Endothelial cell of umbilical vein (primary cell): Measurements from ENCODE around the gene PDE4B. TPM values are rescaled to one million over a fixed set of nuclear protein-coding genes. Genes with fewer than 3 reads are reported as not detected.
"Not testable (repeated sequence)": the region's sequence is repeated elsewhere in the genome, so short reads cannot be mapped to it uniquely, and the experiment has no call there.

Experiments used
- BruUV-seq: library from RNA; stranded (reverse); fragments of 400-500 nt; replicated peaks from 2 replicates; lab custom pipeline; 2021; lab: Mats Ljungman, UMichigan
- CTCF ChIA-PET: fragments of 300-600, 350-600 bp; sonication (Branson Sonifier 250); formaldehyde crosslinking; loops from one replicate; lab custom pipeline; 2021; ENCODE audit warnings: antibody characterized with exemption, inconsistent platforms; lab: Charles Lee
- POLR2A ChIA-PET: fragments of 300-600, 350-600 bp; sonication (Branson Sonifier 250); formaldehyde crosslinking; loops from one replicate; lab custom pipeline; 2021; ENCODE audit warnings: antibody characterized with exemption, inconsistent platforms; lab: Charles Lee
- DNase-seq: peaks from one replicate; pipeline ENCODE4 v3.0.0-alpha.2; 2011; ENCODE audit warnings: low read depth, low spot score
- FAIRE-seq: peaks from 2 replicates; lab custom pipeline; 2011; peaks lifted over from hg19 to GRCh38; lab: Jason Lieb, UNC
- H2AFZ ChIP-seq: 2 replicates; pipeline ENCODE4 v1.6.0; 2012; ENCODE audit warnings: low read depth, low read length, control low read depth, inconsistent platforms
- H3K27ac ChIP-seq: 2 replicates; pipeline ENCODE4 v1.5.1; 2011; ENCODE audit warnings: low read depth, mild to moderate bottlenecking, control low read depth, low read length, moderate library complexity; ENCODE audit not compliant: insufficient read depth
- H3K27me3 ChIP-seq, 2 experiments: 2 replicates each; pipeline versions ENCODE4 v1.6.0 to v1.6.1; 2011; ENCODE audit warnings: low read length in 2 of 2, mixed read lengths in 1 of 2; ENCODE audit not compliant: control insufficient read depth in 2 of 2, insufficient read depth in 2 of 2
- H3K36me3 ChIP-seq, 2 experiments: 2 replicates in 1 of 2; 3 replicates in 1 of 2; pipeline ENCODE4 v1.5.1; 2011; ENCODE audit warnings: low read length in 2 of 2, mild to moderate bottlenecking in 1 of 2, moderate library complexity in 1 of 2; ENCODE audit not compliant: control insufficient read depth in 2 of 2, insufficient read depth in 2 of 2; ENCODE audit errors: extremely low read depth in 1 of 2
- H3K4me1 ChIP-seq: 3 replicates; pipeline ENCODE4 v1.5.1; 2011; ENCODE audit warnings: mild to moderate bottlenecking, low read length; ENCODE audit not compliant: control insufficient read depth, insufficient read depth; ENCODE audit errors: extremely low read depth
- H3K4me2 ChIP-seq: 2 replicates; pipeline ENCODE4 v1.6.1; 2011; ENCODE audit warnings: low read length, control low read depth, mixed read lengths; ENCODE audit not compliant: insufficient read depth
- H3K4me3 ChIP-seq, 3 experiments: fragments of 200-600 bp in 1 of 3; sonication (generic), shearing (Covaris generic) in 1 of 3; replicated peaks in 1 of 3; 2 replicates each; pipeline ENCODE4 v1.5.1; 2011 to 2016; ENCODE audit warnings: control low read depth in 3 of 3, low read length in 3 of 3, mild to moderate bottlenecking in 2 of 3, inconsistent platforms in 1 of 3, low read depth in 1 of 3, moderate library complexity in 1 of 3; ENCODE audit not compliant: insufficient read depth in 1 of 3
- H3K79me2 ChIP-seq: 2 replicates; pipeline ENCODE4 v1.6.0; 2012; ENCODE audit warnings: low read length, inconsistent platforms; ENCODE audit not compliant: control insufficient read depth, insufficient read depth
- H3K9ac ChIP-seq: replicated peaks from 2 replicates; pipeline ENCODE3; 2011; ENCODE audit warnings: low read length, control low read depth; ENCODE audit not compliant: insufficient read depth; ENCODE audit errors: extremely low read depth
- H3K9me1 ChIP-seq: replicated peaks from 3 replicates; pipeline ENCODE4 v1.6.0; 2011; ENCODE audit warnings: mild to moderate bottlenecking, low read length; ENCODE audit not compliant: control insufficient read depth, insufficient read depth; ENCODE audit errors: extremely low read depth
- H3K9me3 ChIP-seq: replicated peaks from 2 replicates; pipeline ENCODE4 v1.5.1; 2012; ENCODE audit warnings: low read length, inconsistent platforms; ENCODE audit not compliant: control insufficient read depth, insufficient read depth
- H4K20me1 ChIP-seq: replicated peaks from 2 replicates; pipeline ENCODE3; 2011; ENCODE audit warnings: mild to moderate bottlenecking, low read length; ENCODE audit not compliant: control insufficient read depth, insufficient read depth; ENCODE audit errors: extremely low read depth
- EZH2 ChIP-seq: IDR thresholded peaks from 2 replicates; pipeline ENCODE4 v1.6.1; 2012; ENCODE audit warnings: borderline replicate concordance, low read depth, mild to moderate bottlenecking, moderate library complexity, low read length, inconsistent platforms; ENCODE audit not compliant: severe bottlenecking
- FOS ChIP-seq: IDR thresholded peaks from 2 replicates; pipeline ENCODE4 v1.6.1; 2011; ENCODE audit warnings: mild to moderate bottlenecking, low read length, moderate library complexity, borderline replicate concordance; ENCODE audit not compliant: insufficient read depth
- GATA2 ChIP-seq: IDR thresholded peaks from 2 replicates; pipeline ENCODE4 v1.7.0; 2011; ENCODE audit warnings: low read depth, mild to moderate bottlenecking, moderate library complexity, mixed read lengths, low read length; ENCODE audit not compliant: insufficient read length, insufficient read depth
- JUN ChIP-seq: IDR thresholded peaks from 2 replicates; pipeline ENCODE4 v1.6.1; 2011; ENCODE audit warnings: borderline replicate concordance, low read depth; ENCODE audit not compliant: insufficient read length, insufficient read depth
- MYC ChIP-seq: IDR thresholded peaks from one replicate; pipeline ENCODE4 v1.6.1; 2011; ENCODE audit warnings: mild to moderate bottlenecking, low read depth, low read length
- POLR2A ChIP-seq: IDR thresholded peaks from 2 replicates; pipeline ENCODE4 v1.6.1; 2012; ENCODE audit warnings: low read depth, mild to moderate bottlenecking, control low read depth, low read length
- POLR2AphosphoS5 ChIP-seq: IDR thresholded peaks from 2 replicates; pipeline ENCODE4 v1.6.1; 2012; ENCODE audit warnings: low read depth, mild to moderate bottlenecking, control low read depth, low read length, moderate library complexity; ENCODE audit not compliant: insufficient read depth
- dilution Hi-C: fragments of 300-500 bp; cut with MboI; formaldehyde crosslinking; loops from one replicate; pipeline ENCODE4 v1.15.0; 2019; ENCODE audit warnings: low sequenced_read_pairs; ENCODE audit not compliant: extremely low pct_ligation_motif_present
- intact Hi-C: fragments of 100-400 bp; cut with micrococcal nuclease; formaldehyde crosslinking; loops from one replicate; pipeline ENCODE4 v1.10.0; 2022
- polyA plus RNA-seq, 4 experiments: library from polyadenylated mRNA; depleted of rRNA in 3 of 4; stranded (reverse) in 3 of 4; unstranded in 1 of 4; fragments of >200 nt; gene quantifications; 2 replicates each; pipeline versions ENCODE4 v1.2.1 to v1.2.3, GENCODE V29; 2011 to 2012; ENCODE audit warnings: missing spikeins in 1 of 4
- total RNA-seq: library from RNA; stranded (reverse); gene quantifications from 2 replicates; pipeline ENCODE4 v1.2.3, GENCODE V29; 2021
- TF ChIP-seq, protein P1 (sequence below), 2 donors: IDR thresholded peaks; 1 replicate in 1 of 2; 2 replicates in 1 of 2; pipeline ENCODE4 v1.5.1; 2011; ENCODE audit warnings: low read length in 2 of 2, mild to moderate bottlenecking in 2 of 2, moderate library complexity in 2 of 2, control low read depth in 1 of 2, inconsistent platforms in 1 of 2, low read depth in 1 of 2; ENCODE audit not compliant: insufficient read depth in 1 of 2; ENCODE audit errors: extremely low read depth in 1 of 2
- TF ChIP-seq, protein P2 (sequence below): IDR thresholded peaks from 2 replicates; pipeline ENCODE4 v1.6.1; 2011; ENCODE audit not compliant: insufficient read depth, insufficient read length

PDE4B gene
- total and polyA plus RNA-seq, 2 donors (not counting 3 experiments of a cell fraction or from before 2014, with no cell fraction given): 63.5 to 69.8 TPM

DNA sequence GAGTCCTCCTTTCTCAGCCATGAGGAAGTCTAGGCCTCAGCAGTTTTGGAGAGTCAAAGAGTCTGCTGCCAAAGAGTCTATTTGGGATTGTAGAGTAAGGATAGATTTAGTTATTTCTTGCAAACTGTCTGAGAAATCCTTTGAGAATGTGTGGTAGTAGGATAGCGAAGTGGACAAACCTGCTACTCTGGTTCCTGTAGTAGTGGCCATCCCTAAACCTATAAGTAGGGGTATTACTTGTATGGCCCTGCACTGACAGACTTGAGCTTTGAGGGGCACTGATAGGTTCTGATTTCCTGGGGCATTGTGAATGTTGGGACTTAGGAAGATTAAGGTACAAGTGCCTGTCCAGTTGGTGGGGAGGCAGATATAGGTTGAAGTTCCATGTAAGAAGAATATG, 625.3 kb downstream of the PDE4B start:
- Histone ChIP-seq H3K9me3 (no peaks in the 10 kb centered on the region), H3K4me3 (no peak overlapping the region), H3K79me2 (no peaks in the 10 kb centered on the region), H3K4me1 (no peaks in the 10 kb centered on the region), H3K9ac (no peak overlapping the region), H3K4me2 (no peak overlapping the region), H3K9me1 (no peaks in the 10 kb centered on the region), H3K27me3 (no peaks in the 10 kb centered on the region), H2AFZ (no peak overlapping the region), H3K36me3 (no peaks in the 10 kb centered on the region), H4K20me1 (no peaks in the 10 kb centered on the region), H3K27ac (no peak overlapping the region)
- TF ChIP-seq, protein P1, sequence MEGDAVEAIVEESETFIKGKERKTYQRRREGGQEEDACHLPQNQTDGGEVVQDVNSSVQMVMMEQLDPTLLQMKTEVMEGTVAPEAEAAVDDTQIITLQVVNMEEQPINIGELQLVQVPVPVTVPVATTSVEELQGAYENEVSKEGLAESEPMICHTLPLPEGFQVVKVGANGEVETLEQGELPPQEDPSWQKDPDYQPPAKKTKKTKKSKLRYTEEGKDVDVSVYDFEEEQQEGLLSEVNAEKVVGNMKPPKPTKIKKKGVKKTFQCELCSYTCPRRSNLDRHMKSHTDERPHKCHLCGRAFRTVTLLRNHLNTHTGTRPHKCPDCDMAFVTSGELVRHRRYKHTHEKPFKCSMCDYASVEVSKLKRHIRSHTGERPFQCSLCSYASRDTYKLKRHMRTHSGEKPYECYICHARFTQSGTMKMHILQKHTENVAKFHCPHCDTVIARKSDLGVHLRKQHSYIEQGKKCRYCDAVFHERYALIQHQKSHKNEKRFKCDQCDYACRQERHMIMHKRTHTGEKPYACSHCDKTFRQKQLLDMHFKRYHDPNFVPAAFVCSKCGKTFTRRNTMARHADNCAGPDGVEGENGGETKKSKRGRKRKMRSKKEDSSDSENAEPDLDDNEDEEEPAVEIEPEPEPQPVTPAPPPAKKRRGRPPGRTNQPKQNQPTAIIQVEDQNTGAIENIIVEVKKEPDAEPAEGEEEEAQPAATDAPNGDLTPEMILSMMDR (IDR thresholded peaks at IDR 0.05; ENCODE audit: extremely low read depth in 1 of 2, insufficient read depth in 1 of 2, low read depth in 1 of 2, low read length in 2 of 2): no peak
- TF ChIP-seq JUN (no peak), POLR2AphosphoS5 (no peak), MYC (no peak), FOS (no peak), GATA2 (no peak), EZH2 (no peak), POLR2A (no peak)
- TF ChIP-seq, protein P2, sequence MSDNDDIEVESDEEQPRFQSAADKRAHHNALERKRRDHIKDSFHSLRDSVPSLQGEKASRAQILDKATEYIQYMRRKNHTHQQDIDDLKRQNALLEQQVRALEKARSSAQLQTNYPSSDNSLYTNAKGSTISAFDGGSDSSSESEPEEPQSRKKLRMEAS: no peak
- dilution Hi-C loops (no loop called here), intact Hi-C loops (no loop called here)
- CTCF ChIA-PET: no interaction called here
- DNase-seq: no peak
- BruUV-seq: no TSS peak
- FAIRE-seq: no peak
- POLR2A ChIA-PET: no interaction called here

DNA sequence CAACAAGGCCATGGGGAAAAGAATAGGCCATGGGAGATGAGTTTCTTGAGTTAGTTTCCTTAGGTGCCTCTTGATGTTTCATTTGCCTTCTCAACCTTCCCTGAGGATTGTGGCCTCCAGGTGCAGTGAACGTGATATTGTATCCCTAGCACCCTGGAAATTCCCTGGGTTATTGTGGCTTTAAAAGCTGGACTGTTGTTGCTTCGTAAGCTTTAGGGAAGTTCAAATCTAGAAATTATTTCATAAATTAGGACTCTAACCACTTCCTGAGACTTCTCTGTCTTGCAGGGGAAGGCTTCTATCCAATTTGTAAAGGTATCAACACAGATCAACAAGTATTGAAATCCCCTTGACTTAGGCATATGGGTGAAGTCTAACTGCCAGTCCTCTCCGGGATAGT, 627.5 kb downstream of the PDE4B start:
- intact Hi-C loops: not testable (repeated sequence)

DNA sequence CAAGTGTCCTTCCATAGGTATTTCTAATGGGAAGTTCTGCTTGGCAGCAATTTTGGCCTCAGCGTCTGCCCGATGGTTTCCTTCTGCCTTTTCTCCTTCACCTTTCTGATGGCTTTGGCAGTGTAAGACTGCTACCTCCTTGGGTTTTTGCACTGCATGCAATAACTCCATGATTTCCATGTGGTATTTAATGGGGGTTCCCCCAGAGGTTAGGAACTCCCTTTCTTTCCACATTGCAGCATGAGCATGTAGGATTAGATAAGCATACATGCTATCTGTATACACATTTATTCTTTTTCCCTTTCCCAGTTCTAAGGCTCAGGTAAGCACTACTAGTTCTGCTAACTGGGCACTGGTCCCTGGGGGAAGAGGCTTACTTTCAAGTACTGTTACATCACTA, 628.2 kb downstream of the PDE4B start:
- H3K4me2 ChIP-seq, H3K9me1 ChIP-seq, CTCF ChIA-PET, H3K9me3 ChIP-seq, FAIRE-seq, DNase-seq, intact Hi-C loops, H3K27me3 ChIP-seq, H3K36me3 ChIP-seq, H4K20me1 ChIP-seq, dilution Hi-C loops, H3K4me3 ChIP-seq, H3K27ac ChIP-seq, H3K79me2 ChIP-seq, POLR2A ChIA-PET, H2AFZ ChIP-seq, BruUV-seq, H3K4me1 ChIP-seq, H3K9ac ChIP-seq: not testable (repeated sequence)

More for the DNA sequence above, 627.5 kb downstream of the PDE4B start:
- H3K4me1 ChIP-seq, H3K4me2 ChIP-seq, H3K79me2 ChIP-seq, DNase-seq, H2AFZ ChIP-seq, H3K4me3 ChIP-seq, H4K20me1 ChIP-seq, H3K27me3 ChIP-seq, dilution Hi-C loops, FAIRE-seq, POLR2A ChIA-PET, H3K9ac ChIP-seq, H3K9me3 ChIP-seq, H3K9me1 ChIP-seq, CTCF ChIA-PET, BruUV-seq, H3K27ac ChIP-seq, H3K36me3 ChIP-seq: not testable (repeated sequence)
